Measurements from ENCODE around the gene PTPRF. TPM values are rescaled to one million over a fixed set of nuclear protein-coding genes. Genes with fewer than 3 reads are reported as not detected.

PTPRF gene
- total RNA-seq, 4 donors from 2014 or later, result 33.8 to 84.2 (median 53.7) TPM

GRCh38 chr1:43529206-43529731, 1.4 kb upstream of the PTPRF start:
- no peaks in the 10 kb centered on the region for H3K27me3 ChIP-seq
- H3K36me3 ChIP-seq, result no peaks in the 10 kb centered on the region
- H3K4me3 ChIP-seq, result no peak overlapping the region
- TF ChIP-seq POLR2A (IDR thresholded peaks at IDR 0.05; ENCODE audit: low read depth), result no peak
- peak; percentile 96 to 97 (median 97) for TF ChIP-seq CTCF (IDR thresholded peaks at IDR 0.05)
- TF ChIP-seq EP300 (IDR thresholded peaks at IDR 0.05), result no peak
- peak; percentile 56 to 80 for TF ChIP-seq POLR2AphosphoS5 (IDR thresholded peaks at IDR 0.05)
- intact Hi-C loops (cut with DNase I), result loop anchor here (2.0 kb wide), 1 partner anchor 122 kb away; the partner anchor contains the start of gene KDM4A
- no peaks in the 10 kb centered on the region for H3K9me3 ChIP-seq
- peak; percentile 96 for DNase-seq (ENCODE audit: extremely low spot score)
- 20% methylated on average over 11 of the region's 11 CpGs for WGBS
- H3K27ac ChIP-seq (replicated peaks in 1 of 4), result peak overlapping the region in 3 of 4 donors; percentile 83 to 92 (median 89)
- peaks cover 12 to 45% (median 42%) of the 10 kb centered on the region in 4 donors for H3K4me1 ChIP-seq

GRCh38 chr1:43531107-43531905, 623 bp downstream of the PTPRF start:
- 2% methylated on average over 34 of the region's 102 CpGs for WGBS
- H3K4me1 ChIP-seq, result peaks cover 12 to 64% (median 54%) of the 10 kb centered on the region in 4 donors
- TF ChIP-seq POLR2A (IDR thresholded peaks at IDR 0.05; ENCODE audit: low read depth) (no peak), POLR2AphosphoS5 (IDR thresholded peaks at IDR 0.05) (peak in 1 of 2 donors; percentile 22)
- intact Hi-C loops (cut with DNase I), result loop anchor here (10.0 kb wide), 1 partner anchor 403 kb away; the partner anchor contains the start of gene ARTN
- no peaks in the 10 kb centered on the region for H3K9me3 ChIP-seq
- no peaks in the 10 kb centered on the region for H3K36me3 ChIP-seq
- peak overlapping the region; percentile 80 to 98 (median 90) for H3K4me3 ChIP-seq
- peak overlapping the region; percentile 83 to 92 (median 89) for H3K27ac ChIP-seq (replicated peaks in 1 of 4)
- no peaks in the 10 kb centered on the region for H3K27me3 ChIP-seq
- DNase-seq (ENCODE audit: extremely low spot score), result no peak

GRCh38 chr1:43531906-43532584, 1.4 kb downstream of the PTPRF start:
- Histone ChIP-seq H3K36me3 (no peaks in the 10 kb centered on the region), H3K27me3 (no peaks in the 10 kb centered on the region), H3K27ac (replicated peaks in 1 of 4) (peak overlapping the region; percentile 83 to 92 (median 89)), H3K4me3 (peak overlapping the region; percentile 80 to 98 (median 90)), H3K9me3 (no peaks in the 10 kb centered on the region), H3K4me1 (peaks cover 12 to 72% (median 57%) of the 10 kb centered on the region in 4 donors)
- TF ChIP-seq CTCF (IDR thresholded peaks at IDR 0.05), result no peak
- intact Hi-C loops (cut with DNase I), result loop anchor here (2.0 to 10.0 kb wide), 2 partner anchors 27 to 403 kb away; partner anchors contain the start of gene ARTN
- DNase-seq (ENCODE audit: extremely low spot score), result no peak
- 30% methylated on average over 15 of the region's 15 CpGs for WGBS

GRCh38 chr1:43532716-43533115, 2.0 kb downstream of the PTPRF start:
- no peak overlapping the region for H3K4me3 ChIP-seq
- peak overlapping the region; percentile 83 to 92 (median 89) for H3K27ac ChIP-seq (replicated peaks in 1 of 4)
- TF ChIP-seq CTCF (IDR thresholded peaks at IDR 0.05) (no peak), EP300 (IDR thresholded peaks at IDR 0.05) (no peak), POLR2AphosphoS5 (IDR thresholded peaks at IDR 0.05) (no peak), POLR2A (IDR thresholded peaks at IDR 0.05; ENCODE audit: low read depth) (no peak)
- intact Hi-C loops (cut with DNase I), result loop anchor here (2.0 to 10.0 kb wide), 2 partner anchors 26 to 402 kb away; partner anchors contain the start of gene ARTN
- no peaks in the 10 kb centered on the region for H3K27me3 ChIP-seq
- DNase-seq (ENCODE audit: extremely low spot score), result no peak
- WGBS, result 67% methylated on average over 5 of the region's 5 CpGs
- H3K4me1 ChIP-seq, result peaks cover 12 to 72% (median 59%) of the 10 kb centered on the region in 4 donors
- no peaks in the 10 kb centered on the region for H3K9me3 ChIP-seq
- H3K36me3 ChIP-seq, result peaks cover 0 to under 1% (median 0%) of the 10 kb centered on the region in 4 donors
